GM21367 (cell line): Measurements from ENCODE around the gene PITHD1.
"Not testable (repeated sequence)": the region's sequence is repeated elsewhere in the genome, so short reads cannot be mapped to it uniquely, and the experiment has no call there.

ENCODE experiments used
- ATAC-seq: cut with Tn5 transposase; IDR thresholded peaks from one replicate; pipeline ENCODE4 v1.9.1; 2021; ENCODE audit not compliant: unreplicated experiment

Gene PITHD1

DNA sequence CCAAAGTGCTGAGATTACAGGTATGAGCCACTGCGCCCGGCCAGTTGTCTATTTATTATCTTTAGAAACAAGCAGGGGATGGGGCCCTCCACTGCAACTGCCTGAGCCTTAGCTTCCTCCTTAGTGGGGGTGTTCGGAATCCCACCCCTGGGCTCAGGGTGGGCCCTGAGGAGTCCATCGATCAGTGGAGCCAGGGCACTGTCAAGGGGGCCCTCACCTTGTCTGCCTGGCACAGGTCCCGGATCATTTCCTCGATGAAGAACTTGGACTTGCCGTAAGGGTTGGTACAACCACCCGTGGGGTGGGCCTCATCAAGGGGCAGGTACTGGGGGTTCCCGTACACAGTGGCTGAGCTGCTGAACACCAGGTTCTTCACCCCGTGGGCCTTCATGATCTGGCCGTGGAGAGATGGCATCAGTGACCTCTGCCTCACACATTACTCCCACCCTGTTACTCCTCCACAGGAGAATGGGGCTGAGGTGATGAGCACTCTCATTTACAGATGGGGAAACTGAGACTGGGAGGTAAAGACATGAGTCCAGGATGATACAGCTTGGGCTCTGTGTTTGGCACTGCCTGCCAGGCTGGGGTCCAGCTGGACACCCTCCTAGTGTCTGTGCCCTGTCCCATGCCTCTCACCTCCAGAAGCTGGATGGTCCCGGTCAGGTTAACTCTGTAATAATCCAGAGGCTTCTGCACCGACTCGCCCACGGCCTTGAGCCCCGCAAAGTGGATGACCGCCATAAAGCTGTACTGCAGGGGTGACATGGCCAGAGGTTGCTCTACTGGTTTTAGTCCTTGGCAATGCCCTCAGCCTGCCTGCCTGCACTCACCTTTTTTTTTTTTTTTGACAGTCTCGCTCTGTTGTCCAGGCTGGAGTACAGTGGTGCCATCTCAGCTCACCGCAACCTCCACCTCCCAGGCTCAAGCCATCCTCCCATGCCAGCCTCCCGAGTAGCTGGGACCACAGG, 19.5 kb downstream of the PITHD1 start:
- ATAC-seq: no peak

GRCh38 chr1:23798662-23799142, 20.5 kb downstream of the PITHD1 start:
- no peak for ATAC-seq

DNA sequence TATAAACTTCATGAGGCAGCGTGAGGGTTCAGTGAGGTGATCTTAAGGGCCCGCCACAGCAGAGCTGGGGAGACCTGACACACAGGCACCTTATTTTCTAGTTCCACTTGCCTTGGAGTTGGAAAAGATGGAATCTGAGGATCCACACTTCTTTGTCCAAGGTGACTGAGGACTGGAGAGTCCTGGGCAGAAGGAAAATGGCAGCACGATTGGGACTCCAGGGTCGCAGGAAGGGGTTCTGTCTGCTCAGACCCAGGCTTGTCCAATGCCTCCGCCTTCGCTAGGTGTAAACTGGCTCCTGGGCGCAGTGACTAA, 21.0 kb downstream of the PITHD1 start:
- no peak for ATAC-seq

GRCh38 chr1:23799570-23800399, 21.6 kb downstream of the PITHD1 start:
- ATAC-seq: no peak

GRCh38 chr1:23800400-23801337, 22.5 kb downstream of the PITHD1 start, which contains the start of gene GALE:
Gene GALE, minus strand, starts transcription at chr1:23800754. Its CDS starts 1,747 bp downstream, at chr1:23799007.
- peak; percentile 58 for ATAC-seq

DNA sequence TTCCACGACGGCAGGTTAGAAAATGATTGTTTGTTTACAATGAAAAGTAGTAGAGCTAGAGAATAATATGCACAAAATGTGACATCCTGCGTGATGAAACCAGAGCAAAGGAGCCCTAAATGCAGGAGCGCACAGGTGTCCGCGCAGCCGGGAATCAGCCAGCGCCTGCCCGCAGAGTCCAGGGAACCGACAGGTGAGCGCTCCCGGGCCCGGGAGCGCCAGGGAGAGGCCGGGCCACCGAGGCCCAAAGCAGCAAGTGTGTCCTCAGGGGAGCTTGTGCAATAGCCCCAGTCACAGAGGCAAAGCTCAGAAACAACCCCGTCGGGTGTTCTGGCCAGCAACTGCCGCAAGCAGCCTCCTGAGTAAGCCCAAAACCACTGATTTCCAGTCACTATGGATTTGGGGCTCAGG, 23.1 kb downstream of the PITHD1 start:
- no peak for ATAC-seq

DNA sequence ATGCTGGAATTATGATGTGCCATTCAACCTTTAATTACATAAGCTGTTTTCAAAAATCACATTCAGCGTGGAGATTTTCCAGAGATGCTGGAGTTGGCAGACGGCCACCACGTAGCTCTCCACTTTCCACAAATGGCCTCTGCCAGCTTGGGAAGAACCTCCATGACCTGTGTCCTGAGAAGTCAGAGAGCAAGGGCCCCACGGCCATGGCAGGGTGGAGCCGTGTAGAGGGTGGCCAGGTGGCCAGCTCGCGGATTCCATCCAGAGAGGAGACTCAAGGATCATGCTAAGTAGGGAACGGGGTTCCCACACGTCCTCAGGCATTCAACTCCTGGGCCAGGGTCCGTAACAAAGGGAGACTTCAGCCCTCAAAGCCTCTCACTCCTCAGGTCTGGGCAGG, 23.7 kb downstream of the PITHD1 start:
- ATAC-seq: no peak

- not testable (repeated sequence) for ATAC-seq
Observed at GRCh38 chr1:23802809-23803342, 24.7 kb downstream of the PITHD1 start.

GRCh38 chr1:23803674-23804073, 25.5 kb downstream of the PITHD1 start:
- ATAC-seq: no peak

- ATAC-seq: no peak
Observed at GRCh38 chr1:23804183-23804835, 26.1 kb downstream of the PITHD1 start.

GRCh38 chr1:23805025-23805424, 26.8 kb downstream of the PITHD1 start:
- no peak for ATAC-seq

- no peak for ATAC-seq
Observed at GRCh38 chr1:23806280-23806679, 28.1 kb downstream of the PITHD1 start.

- ATAC-seq: no peak
Observed at GRCh38 chr1:23807453-23807852, 29.2 kb downstream of the PITHD1 start.

DNA sequence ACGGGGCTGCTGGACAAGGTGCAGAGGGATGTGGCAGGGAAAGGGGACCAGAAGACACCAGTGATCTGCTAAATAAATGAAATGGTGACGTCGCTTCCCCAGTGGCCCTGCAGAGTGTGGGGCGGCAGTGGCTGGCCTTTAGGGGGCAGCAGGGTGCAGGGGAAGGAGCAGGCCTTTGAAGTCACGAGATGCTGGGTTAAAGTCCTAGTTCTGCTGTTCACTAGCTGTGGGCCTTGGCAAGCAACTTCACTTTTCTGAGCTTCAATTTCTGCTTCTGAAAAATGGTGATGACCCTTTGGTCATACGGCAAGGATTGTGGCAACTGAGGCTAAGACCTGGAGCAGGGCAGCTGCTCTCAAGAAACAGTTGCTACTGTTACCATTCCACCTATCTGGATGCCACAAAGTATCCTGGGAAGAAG, 31.5 kb downstream of the PITHD1 start:
- no peak for ATAC-seq

DNA sequence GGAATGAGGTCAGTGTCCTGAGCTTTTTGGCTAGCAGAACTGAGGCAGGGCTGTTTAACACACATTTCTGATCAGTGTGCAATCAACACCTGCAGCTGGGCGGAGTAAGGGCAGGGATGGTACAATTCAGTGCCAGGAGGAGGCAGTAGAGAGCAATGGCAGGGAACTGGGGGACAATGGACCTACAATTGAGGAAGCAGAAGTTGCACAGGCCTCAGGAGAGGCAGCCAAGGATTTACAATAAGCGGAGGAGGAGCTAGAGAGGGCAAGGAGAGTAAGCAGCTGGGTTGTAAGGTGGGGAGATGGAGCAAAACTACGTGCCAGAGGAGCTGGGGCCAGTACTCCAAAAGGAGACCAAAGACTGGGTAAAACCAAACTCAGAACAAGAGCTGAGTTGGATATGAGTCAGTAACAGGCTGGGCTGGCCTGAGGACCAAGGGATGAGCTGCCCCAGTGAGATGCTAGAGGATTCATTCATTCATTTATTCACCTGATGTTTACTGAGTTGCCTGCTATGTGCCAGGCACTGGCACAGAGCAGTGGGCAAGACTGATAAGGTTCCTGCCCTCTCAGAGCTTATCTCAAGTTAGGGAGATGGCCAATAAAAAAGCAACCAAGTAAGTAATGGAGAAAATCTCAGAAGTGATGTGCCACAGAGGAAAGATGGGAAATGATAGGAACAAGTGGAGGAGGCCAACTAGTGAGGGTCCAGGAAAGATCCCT, 32.8 kb downstream of the PITHD1 start:
- no peak for ATAC-seq

DNA sequence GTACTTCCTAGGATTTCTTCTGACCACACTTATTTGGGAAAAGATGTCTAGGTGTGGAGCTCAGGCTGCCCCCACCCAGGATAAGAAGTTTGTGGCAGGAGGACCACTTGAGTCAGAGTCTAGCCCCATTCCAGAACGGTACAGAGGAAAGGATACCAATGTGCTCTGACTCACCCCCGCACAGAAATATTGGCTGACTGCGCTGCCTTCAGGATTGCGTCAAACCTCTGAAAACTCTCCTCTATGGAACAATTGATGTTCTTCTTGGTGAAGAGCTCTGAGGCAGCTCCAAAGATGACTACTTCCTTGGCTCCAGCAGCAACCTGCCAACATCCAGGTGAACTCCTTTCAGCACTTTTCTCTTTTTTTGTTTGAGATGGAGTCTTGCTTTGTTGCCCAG, 35.8 kb downstream of the PITHD1 start:
- no peak for ATAC-seq

GRCh38 chr1:23816361-23816760, 38.1 kb downstream of the PITHD1 start:
- no peak for ATAC-seq

DNA sequence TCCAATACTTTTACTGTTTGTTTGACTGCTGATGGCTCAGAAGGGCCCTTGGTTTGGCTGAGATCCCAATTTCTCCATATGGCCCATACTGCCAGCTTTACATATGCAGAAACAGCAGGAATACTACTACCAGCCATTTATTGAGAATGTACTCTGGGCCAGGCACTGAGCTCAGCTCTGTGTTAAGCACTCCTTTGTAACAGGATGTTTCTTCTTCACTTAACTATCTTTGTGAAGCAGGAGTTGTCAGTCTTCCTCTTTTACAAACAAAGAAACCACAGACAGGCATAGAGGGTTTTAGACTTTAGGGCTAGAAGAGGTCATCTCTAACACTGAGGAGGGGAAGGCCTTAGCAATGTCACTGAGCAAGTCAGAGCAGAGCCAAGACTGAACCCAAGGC, 38.7 kb downstream of the PITHD1 start:
- ATAC-seq: no peak

GRCh38 chr1:23817633-23818032, 39.4 kb downstream of the PITHD1 start:
- no peak for ATAC-seq
